SK-N-MC (cell line): ENCODE measurements around the gene MLC1.

Source experiments
- FOXP2 ChIP-seq: optimal IDR thresholded peaks from 2 replicates; pipeline ENCODE3; 2011; ENCODE audit warnings: mild to moderate bottlenecking, moderate library complexity; ENCODE audit not compliant: insufficient read depth; ENCODE audit errors: extremely low read length, control extremely low read depth
- POLR2AphosphoS5 ChIP-seq: IDR thresholded peaks from 2 replicates; pipeline ENCODE4 v1.6.1; 2012; ENCODE audit warnings: mild to moderate bottlenecking, low read depth, low read length, borderline replicate concordance

DNA sequence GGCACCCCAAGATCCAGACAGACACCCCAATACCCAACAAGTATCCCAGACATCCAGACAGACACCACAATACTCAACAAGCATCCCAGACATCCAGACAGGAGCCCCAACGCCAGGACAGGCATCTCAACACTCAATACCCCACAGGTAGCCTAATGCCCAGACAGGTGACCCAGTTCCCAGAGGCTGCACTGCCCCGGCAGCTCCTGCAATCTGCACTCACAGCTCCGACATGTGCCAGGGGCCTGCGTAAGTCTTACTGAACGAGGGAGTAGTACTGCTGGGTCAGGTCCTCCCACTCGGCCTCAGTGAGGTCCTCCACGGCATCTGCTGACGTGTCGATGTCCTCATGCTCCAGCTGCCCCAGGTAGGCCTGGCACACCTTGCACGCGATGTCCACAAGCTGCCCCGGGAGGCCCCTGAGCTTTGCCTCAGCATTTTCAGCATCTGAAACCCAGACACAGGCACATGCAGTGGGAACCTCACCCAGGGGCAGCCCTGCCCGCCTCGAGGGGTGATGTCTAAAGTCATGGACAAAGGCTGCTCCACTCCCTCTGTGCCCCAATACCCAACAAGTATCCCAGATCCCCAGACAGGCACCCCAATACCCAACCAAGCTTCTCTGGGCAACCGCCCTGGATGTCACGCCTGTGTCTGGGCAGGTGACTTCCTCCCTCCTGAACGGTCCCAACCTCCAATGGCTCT is 43.7 kb downstream of the MLC1 start:
- TF ChIP-seq POLR2AphosphoS5 (no peak), FOXP2 (no peak)
